Breast epithelium (tissue), 3 donors: ENCODE data around the gene DNAJB1.

Experiments used
- POLR2A ChIP-seq: fragments of 450-650 bp; IDR thresholded peaks from one replicate; pipeline ENCODE4 v1.6.1; 2016; ENCODE audit warnings: antibody characterized with exemption, mild to moderate bottlenecking, moderate library complexity
- POLR2AphosphoS5 ChIP-seq, 3 donors: sonication (generic); formaldehyde crosslinking; IDR thresholded peaks; one replicate each; pipeline ENCODE4 v1.6.1; 2017; ENCODE audit warnings: antibody characterized with exemption in 3 of 3
- TF ChIP-seq, protein P1 (sequence below), 3 donors: fragments of 450-650 bp; IDR thresholded peaks; one replicate each; pipeline ENCODE4 v1.5.1; 2016 to 2017; ENCODE audit warnings: antibody characterized with exemption in 3 of 3, mild to moderate bottlenecking in 3 of 3, moderate library complexity in 3 of 3

DNA sequence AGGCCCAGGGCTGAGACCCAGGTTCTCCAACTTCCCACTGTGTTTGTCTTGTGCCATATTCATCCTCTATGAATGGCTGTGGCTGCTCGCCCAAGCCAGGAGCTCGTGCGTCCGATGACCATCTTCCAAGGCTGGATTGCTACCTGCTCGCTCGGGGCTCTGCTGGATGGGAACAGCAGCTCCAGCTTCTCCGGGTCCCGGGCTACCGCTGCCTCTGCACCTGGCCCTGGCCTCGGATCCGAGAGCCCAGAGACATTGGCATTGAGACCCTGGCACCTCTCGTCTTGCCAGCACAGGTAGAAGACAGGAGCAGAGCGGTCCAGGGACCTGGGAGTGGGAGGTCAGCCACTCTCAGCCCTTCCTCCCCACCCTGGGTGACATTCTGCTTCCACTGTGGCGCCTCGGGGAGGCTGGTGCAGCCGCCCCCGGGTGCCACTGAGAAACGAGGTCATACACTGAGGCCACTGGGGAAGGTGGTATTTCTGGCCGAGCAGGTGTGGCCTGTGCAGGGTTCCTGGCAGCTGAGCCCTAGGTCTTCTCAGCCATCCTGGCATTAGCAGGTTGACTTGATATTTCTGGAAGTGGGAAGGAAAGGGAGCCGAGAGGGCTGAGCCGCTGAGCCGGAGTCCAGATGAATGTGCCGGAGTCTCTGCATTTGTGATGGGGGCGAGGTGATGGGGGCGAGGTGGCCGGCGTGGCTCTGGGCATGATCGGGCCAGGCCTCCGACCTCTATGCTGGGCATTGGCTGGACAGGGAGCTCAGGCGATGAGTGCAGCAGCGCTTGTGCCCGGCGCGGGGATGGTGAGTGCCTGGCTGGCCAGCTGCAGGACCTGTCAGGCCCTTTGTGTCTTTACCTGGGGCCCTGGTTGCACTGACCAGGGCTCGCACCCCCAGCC, 35.1 kb upstream of the DNAJB1 start:
- TF ChIP-seq POLR2A (no peak), POLR2AphosphoS5 (IDR thresholded peaks at IDR 0.05) (no peak)
- TF ChIP-seq, protein P1, sequence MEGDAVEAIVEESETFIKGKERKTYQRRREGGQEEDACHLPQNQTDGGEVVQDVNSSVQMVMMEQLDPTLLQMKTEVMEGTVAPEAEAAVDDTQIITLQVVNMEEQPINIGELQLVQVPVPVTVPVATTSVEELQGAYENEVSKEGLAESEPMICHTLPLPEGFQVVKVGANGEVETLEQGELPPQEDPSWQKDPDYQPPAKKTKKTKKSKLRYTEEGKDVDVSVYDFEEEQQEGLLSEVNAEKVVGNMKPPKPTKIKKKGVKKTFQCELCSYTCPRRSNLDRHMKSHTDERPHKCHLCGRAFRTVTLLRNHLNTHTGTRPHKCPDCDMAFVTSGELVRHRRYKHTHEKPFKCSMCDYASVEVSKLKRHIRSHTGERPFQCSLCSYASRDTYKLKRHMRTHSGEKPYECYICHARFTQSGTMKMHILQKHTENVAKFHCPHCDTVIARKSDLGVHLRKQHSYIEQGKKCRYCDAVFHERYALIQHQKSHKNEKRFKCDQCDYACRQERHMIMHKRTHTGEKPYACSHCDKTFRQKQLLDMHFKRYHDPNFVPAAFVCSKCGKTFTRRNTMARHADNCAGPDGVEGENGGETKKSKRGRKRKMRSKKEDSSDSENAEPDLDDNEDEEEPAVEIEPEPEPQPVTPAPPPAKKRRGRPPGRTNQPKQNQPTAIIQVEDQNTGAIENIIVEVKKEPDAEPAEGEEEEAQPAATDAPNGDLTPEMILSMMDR (IDR thresholded peaks at IDR 0.05) = no peak
